Choroid plexus epithelial cell (primary cell): ENCODE results near the gene ENPP7.

Source experiments
- DNase-seq: peaks from one replicate; pipeline ENCODE4 v3.0.0-alpha.2; 2010; ENCODE audit warnings: low read depth
- H3K4me3 ChIP-seq: 2 replicates; pipeline ENCODE4 v1.5.1; 2011; ENCODE audit warnings: low read depth, mild to moderate bottlenecking, control low read depth, low read length, moderate library complexity
- TF ChIP-seq, protein P1 (sequence below): conservative IDR thresholded peaks from 2 replicates; pipeline ENCODE4 v1.5.1; 2011; ENCODE audit warnings: low read depth, mild to moderate bottlenecking, control low read depth, inconsistent platforms, low read length, moderate library complexity

ENPP7 gene

DNA sequence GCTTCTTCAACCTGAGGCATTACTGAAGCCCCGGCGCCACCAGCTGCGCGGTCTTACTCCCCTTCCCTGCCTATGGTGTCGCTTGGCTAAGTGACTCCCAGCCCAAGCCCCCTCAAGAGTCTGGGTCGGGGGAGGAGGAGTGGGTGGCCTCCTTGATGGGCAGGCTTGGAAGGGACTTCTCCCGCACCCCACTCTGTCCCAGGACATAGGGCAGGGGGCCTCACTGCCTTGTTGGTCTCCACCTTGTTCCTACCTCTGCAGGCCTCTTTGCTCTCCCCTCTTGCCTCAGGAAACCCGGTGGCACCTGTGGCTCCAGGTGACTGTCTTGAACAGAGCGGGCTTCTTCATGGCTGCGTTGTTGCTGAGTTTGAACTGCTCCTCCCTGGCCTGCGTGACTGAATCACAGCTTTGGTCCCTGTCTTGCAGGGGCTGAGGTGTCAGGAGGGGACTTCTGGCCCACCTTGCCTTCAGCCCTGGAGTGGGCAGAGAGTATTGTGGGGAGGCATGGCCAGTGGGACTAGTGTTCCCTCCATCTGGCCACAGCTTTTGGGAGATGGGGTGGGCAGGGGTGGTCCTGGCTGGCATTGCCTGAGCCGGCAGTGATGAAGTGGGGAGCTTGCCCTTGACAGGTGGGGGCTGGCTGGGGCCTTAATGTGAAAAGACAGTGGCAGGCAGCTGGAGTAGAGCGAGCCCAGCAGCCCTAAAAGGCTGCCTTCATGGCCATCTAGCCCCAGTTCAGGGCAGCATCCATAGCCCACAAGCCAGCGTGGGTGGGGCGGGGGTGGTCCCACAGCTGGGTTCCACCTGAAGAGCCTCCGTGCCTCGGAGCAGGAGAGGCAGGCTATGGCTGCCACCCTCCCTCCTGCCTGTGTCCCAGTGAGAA is 54.5 kb downstream of the ENPP7 start:
- TF ChIP-seq, protein P1, sequence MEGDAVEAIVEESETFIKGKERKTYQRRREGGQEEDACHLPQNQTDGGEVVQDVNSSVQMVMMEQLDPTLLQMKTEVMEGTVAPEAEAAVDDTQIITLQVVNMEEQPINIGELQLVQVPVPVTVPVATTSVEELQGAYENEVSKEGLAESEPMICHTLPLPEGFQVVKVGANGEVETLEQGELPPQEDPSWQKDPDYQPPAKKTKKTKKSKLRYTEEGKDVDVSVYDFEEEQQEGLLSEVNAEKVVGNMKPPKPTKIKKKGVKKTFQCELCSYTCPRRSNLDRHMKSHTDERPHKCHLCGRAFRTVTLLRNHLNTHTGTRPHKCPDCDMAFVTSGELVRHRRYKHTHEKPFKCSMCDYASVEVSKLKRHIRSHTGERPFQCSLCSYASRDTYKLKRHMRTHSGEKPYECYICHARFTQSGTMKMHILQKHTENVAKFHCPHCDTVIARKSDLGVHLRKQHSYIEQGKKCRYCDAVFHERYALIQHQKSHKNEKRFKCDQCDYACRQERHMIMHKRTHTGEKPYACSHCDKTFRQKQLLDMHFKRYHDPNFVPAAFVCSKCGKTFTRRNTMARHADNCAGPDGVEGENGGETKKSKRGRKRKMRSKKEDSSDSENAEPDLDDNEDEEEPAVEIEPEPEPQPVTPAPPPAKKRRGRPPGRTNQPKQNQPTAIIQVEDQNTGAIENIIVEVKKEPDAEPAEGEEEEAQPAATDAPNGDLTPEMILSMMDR: no peak
- no peak for DNase-seq
- H3K4me3 ChIP-seq: no peak overlapping the region

DNA sequence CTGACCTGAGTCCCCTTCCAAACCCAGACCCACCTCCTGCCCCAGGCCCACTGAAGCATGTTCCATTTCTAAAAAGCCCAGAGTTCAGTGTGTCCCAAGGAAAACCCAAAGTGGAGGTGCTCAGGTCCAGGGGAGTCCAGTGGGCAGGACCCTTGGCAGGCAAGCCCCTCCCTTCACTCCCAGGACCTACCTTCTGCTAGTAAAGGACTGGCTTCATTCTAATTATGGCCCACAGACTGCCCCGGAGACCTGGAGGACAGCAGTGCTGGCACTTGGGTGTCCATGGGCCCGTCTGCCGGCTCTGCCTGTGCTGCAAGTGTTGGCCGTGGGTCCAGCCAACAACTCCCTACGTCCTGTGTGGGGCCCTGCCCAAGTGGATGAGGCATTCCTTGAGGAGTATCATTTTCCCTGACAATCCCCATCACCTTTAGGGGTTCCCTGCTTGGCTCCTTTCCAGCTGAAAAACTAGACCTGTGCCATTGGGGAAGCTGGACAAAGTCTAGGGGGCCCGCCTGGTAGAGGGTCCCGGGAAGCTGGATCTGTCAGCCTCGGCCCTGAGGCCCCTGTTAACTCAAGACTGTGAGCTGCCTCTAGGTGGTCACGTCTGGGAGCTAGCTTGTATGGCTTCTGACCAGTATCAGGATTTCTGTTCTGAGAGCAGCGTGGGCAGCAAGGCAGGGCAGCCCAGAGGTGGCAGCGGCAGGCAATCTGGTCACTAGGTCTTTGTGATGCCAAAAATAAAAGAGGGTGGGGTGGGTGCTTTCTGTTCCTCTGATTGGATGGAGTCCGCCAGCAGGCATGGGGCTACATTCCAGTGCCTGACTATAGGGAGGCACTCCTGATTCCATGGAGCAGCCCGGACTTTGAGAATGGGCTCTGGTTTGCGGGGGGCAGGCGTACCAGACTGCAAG is 55.4 kb downstream of the ENPP7 start:
- no peak for DNase-seq
- no peak overlapping the region for H3K4me3 ChIP-seq
- TF ChIP-seq, protein P1: no peak

DNA sequence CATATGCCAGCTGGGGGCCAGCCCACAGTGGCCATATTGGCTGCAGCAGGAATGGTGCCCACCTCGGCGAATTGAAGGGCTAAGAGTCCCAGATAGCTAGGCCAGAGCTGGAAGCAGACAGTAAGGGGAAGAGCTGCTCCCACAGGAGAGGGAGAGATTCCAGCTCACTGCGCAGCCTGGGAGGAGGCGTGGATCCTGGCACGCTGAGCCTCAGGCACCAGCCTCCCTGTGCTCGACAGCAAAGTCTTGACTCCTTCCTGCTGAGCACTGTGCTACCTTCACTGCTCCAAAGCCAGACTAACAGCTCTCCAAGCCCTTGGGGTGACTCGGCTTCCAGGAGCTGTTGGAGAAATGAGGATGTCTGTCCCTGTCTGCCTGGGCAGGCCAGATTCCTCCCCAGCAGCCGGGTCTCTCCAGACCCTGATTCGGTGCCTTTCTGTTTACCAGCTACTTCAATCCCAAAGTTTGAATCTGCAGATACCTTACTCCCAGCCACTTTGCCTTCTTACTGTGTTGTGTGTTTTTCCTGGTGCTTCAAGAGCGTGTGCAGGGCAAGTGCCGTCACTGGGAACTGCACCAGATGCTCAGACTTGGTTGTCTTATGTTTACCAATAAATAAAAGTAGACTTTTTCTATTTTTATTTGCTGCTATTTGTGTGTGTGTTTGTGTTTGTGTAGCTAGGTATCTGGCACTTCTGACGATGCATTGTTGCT is 56.3 kb downstream of the ENPP7 start:
- H3K4me3 ChIP-seq: no peak overlapping the region
- no peak for DNase-seq
- TF ChIP-seq, protein P1: no peak

DNA sequence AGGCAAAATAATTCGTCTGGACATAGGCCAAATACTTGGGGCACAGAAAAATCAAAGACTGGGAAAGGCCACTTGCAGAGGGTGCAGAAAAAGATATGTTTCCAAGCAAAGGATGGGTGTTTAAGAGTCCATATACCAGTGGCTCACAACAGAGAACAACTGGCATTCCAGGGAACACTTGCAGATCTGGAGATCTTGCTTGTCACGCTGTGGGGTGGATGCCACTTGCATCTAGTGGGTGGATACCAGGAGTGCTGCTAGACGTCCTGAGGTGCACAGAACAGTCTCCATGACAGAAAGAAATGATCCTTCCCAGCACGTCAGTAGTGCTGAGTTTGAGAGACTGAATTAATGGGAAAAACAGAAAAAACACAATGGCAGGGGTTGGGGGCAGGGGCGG is 57.7 kb downstream of the ENPP7 start:
- no peak overlapping the region for H3K4me3 ChIP-seq
- TF ChIP-seq, protein P1: no peak
- no peak for DNase-seq

DNA sequence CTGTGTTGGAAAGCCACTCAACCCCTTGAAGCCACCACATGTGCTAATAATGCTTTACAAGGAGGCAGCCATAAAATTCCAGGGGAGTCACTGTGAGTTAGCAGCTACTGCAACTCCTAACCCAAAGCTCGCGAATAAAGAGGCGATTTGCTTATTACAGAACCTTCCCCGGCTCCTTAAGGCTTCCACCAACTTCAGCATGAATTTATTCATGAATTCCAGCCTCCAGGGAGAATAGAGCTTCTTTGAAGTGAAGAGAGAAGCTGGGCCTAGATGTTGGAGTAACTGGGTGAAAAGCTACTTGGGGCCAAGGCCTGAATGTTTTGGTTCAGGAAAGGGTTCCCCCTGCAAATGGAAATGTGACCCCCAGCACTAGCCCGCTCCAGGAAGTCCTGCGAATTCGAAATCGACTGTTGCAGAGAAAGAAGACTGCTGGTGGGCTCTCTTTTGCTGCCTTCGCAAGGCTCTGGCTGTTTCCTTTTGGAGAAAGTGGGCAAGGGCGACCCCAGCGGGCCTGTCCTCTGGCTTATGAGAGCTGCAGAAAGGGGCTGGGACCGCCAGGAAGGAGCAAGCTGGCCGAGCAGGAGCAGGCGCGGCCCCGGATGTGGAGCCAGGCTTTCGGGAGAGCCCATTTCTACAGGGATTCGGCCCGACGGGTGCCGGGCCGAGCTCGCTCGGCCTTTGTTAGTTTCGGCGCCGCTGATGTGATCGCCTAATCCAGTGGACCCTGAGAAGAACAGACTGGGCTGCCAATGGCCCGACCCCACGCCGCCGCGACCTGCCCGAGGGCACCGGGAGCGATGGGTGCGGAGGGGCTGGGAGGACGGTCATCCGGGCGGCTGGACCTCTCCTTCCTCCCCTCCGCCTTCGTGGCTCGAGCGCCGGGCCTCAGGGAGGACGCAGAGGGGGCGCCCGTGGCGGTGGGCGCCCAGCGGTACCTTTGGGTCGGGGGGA is 58.5 kb downstream of the ENPP7 start:
- TF ChIP-seq, protein P1: no peak
- DNase-seq: no peak
- no peak overlapping the region for H3K4me3 ChIP-seq
